Amniotic epithelial cell (primary cell): Measurements from ENCODE around the gene FSTL5.
"Not testable (repeated sequence)": the region's sequence is repeated elsewhere in the genome, so short reads cannot be mapped to it uniquely, and the experiment has no call there.

Source experiments
- DNase-seq: peaks from one replicate; pipeline ENCODE4 v3.0.0-alpha.2; 2010; ENCODE audit warnings: low read depth

The FSTL5 gene

DNA sequence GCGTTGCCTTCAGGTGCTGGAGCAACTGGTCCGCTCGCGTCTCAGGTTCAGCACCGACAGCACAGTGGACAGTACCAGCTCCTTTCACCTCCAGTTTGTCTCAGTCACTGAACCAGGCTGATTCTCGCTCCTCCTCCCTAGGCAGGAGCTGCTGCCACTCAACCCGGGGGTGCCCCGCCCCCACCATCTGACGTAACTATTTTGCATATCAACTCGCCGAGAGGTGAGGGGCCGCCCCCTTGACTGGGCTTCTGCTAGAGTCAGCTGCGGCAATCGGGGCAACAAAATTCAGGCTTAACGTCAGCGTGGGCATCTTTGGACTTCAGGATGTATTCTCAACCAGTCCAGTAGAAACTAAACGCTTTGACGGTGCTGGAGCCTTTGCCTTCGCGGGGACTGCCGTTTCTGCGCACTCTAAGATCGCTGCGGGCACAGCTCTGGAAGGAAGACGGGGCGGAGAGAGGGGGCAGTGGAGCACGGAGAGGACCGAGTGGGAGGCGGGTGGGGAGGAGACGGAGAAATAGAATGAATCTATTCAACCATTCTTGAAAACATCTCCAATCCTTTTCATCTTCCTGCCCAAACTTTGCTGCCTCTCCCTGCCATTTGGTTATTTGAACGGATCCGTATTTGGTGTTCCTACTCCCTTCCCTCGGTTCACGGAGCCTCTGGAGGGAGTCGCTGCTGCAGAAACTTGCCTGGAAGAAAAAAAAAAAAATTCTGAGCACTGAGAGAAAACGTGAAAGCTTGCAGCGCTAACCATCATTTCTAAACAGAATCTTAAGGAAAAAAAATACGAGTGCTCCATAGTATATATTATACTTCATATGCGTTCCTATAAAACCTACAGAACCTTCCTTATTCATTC is at the start of gene FSTL5:
Gene FSTL5 (minus strand): TSS at position 109 of the 868 bp plus-strand sequence. CDS start 52,604 bp downstream, outside the sequence.
- peak; percentile 87 for DNase-seq

DNA sequence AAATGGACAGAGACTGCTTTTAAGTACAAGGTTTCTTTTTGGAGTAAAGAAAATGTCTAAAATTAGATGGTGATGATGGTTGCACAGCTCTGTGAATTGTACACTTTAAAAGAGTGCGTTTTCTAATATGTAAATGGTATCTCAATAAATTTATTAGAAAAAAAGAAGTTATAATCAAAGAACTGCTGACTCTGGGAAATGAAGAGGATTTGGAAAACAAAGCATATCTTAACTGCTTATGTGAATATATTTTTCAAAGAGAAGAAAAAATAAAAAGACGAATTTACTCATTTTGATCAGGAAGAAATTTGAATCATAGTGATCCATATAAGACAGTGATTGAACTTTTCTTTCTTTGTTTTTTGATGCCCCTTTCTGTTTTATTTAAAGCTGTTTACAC is 45.9 kb upstream of the FSTL5 start:
- no peak for DNase-seq

DNA sequence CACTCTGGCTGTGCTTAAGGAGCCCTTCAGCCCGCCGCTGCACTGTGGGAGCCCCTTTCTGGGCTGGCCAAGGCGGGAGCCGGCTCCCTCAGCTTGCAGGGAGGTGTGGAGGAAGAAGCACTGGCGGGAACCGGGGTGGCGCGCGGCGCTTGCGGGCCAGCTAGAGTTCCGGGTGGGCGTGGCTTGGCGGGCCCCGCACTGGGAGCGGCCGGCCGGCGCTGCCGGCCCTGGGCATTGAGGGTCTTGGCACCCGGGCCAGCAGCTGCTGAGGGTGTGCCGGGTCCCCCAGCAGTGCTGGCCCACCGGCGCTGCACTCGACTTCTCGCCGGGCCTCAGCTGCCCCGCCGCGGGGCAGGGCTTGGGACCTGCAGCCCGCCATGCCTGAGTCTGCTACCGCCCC is 39.7 kb upstream of the FSTL5 start:
- not testable (repeated sequence) for DNase-seq

DNA sequence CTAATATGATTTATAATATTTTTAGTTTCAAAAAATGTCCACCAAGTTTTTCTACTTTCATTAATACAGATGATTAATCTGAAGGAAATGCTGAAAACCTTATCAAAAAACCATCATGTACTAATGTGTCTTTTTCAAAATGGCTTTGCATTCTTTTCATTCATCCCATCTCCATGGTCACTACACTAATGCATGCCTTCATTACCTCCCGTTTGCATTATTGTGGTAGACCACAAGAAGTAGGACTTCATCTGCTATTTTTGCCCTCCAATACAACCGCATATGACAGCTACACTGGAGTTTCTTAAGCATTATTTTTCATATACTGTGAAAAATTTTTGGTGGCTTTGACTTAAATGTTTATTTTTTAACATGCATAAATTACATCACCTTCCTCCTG is 37.9 kb upstream of the FSTL5 start:
- DNase-seq, result peak; percentile 89

DNA sequence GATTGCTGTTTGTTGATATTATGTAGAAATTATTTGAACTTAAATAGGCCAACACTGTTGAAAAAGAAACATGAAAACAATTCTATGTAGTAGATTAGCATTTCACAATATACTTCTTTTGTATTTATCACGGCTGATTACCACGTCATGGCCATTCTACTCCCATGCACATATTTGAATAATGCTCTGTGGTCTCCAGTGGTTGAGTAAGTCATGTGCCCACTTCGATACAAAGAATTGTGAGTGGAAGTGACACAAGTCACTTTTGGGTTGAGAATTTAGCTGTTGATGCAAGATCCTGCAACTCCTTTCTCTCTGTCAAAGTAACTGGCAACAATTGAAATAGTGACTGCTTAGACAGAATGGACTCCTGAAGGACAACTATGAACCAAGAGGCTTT is 6.7 kb upstream of the FSTL5 start:
- DNase-seq, result peak; percentile 27

DNA sequence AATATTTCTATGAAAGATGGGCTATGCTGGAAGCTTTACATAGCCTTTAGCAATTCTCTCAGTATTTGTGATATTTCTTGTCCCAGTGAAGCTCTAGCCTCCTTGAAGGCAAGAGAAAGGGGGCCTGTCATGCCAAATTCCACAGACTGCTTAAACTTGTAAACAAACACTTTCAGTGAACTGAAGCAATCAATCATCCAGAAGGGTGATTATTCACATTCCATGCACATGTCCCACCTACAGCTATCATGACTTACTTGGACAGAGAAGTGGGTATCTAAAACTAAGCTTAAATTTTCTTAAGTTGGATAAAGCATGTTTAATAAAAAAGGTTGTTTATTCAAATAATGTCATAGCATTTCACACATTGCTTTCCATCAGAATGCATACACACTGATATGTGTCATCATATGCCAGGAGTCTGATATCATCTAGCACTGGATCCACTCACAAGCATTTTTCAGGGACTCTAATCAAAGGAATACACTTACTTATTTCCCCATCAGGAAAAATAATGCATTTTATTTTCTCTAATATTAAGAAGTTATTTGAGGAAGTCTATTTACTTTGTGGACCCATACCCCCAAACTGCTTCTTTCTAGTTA is 1.2 kb upstream of the FSTL5 start:
- peak; percentile 17 for DNase-seq

DNA sequence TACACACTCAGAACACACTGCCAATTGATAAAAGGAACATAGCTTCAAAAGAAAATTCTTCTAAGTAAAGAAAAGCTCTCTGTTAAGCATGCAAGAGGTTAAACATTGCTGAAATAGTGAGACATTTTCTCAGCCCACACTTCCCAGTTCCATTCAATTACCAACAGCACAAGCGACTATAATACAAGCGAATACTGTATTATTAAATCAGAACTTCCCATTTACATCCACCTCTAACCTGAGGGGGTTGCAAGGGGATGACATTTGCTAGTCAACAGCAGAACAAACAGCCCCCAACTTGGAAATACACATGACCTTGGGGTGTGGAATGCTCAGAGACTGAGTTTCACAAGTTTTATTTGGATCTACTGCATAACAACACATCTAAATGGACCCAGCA is 1.1 kb downstream of the FSTL5 start:
- DNase-seq, result no peak

DNA sequence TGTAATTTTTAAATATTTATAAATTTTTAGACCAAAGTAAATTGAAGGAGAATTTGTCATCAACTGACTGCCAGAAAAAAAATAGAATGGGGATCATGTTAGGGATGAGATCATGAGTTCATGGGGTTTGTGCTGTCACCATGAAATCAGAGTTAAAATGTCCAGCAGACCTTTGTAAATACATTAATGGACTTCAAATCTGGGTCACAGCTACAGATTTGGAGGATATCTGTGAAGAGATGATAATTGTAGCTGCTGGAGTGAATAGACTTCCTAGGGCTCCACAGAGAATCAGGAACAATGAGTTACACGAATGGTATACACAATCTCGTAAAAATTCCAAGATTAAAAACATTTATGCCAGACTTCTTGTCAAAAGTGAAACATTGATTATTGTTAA is 6.6 kb downstream of the FSTL5 start:
- no peak for DNase-seq

DNA sequence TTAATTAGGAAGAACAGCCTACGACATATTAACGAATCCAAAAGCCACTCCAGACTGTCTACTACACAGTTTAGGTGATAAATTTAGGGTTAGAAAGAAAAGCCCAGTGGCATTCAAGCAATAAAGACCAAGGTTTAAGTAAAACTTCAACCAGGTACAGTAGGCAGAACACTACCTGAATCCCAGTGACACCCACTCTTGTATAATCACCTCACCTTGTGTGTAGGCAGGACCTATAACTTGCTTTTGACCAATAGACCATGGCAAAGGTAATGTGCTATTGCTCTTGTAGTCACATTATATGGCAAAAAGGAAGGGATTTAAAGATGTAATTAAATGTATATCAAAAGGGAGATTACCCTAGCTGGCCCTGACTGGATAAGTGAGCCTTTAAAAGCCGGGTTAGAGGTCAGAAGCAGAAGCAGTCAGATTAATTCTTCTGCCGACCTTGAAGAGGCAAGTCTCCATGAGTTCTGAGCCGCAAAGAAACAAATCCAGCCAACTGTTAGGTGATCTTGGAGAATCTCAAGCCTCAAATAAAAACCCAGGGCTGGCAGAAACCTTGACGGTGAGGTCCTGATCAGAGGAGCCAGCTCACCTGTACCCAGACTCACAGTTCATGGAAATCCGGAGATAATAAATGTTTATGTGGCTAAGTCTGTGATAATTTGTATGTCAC is 8.8 kb downstream of the FSTL5 start:
- no peak for DNase-seq

DNA sequence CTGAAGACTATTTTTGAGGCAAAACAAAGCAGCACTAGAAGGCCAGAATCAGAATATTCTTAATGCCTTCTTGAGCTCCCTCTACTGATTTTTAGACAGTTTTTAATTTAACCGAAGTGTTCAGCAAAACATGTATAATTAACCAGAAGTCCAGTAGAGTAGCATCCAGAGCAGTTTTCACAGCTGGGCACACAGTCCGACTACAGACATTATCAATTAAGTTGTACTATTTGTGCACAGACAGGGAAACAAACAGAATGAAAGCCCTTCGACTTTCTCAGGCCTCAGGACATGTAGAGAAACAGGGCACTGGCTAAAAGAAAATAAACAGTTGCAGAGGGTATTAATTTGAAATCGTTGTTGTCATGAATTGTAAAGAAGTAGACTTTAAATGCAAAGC is 11.9 kb downstream of the FSTL5 start:
- DNase-seq, result no peak

DNA sequence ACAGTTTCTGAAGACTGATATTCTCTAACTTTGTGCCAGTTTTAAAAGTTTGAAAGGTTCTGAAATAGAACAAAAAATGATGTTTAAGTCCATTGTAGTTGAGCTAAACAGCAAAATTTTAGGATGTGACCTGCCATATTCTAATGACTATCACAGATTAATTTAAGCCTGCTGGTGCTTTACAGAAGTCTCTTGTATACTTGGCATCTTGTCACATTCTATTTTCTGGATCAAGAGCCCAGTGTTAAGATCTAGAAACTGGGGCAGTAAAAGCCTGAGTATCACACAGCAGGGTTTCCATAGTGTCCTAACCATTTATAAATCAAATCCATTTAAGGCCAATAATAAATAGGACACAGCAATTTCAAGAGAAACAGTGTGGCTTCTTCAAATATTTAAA is 12.4 kb downstream of the FSTL5 start:
- DNase-seq, result no peak

DNA sequence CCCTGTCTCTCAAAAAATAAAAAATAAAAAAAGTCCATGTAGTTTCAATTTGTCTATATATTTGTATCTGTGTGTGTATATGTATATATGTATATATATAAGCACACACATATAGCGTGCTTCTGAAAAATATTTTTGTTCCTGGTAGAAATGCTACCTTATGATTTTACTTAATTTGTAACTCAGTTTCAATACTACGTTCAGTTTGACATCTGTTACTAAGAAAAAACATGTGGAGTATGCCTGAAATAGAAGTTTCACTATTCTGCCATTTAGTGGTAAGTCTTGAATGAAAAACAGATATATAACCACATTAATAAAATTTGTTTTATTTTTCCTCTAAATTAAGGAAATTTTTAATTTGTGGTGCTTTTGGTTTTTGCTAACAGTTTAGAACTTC is 14.2 kb downstream of the FSTL5 start:
- DNase-seq, result no peak

DNA sequence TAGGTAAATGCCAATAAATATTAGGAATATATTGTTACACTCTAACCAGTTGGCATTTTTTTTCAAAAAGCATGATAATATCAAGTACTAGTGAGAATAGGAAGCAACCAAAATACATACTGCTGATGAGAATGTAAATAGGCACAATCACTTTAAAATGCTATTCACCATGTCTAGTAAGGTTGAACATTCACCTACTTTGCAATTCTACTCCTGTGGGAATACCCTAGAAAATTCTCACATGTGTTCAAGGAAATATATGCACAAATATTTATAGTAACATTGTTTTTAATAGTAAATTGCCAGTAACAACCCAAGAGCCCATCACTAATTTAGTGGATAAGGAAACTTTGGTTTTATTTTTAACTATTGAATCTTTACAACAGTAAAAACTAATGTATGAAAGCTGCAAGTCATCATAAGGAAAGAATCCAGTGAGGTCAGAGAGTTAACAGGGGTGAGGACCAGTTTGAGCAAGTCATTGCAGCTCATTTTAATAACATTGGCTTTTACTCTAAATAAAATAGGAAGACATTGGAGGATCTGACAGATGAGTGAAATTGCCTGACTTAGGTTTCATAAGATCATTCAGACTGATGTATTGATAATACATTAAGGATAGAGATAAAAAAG is 23.6 kb downstream of the FSTL5 start:
- no peak for DNase-seq

DNA sequence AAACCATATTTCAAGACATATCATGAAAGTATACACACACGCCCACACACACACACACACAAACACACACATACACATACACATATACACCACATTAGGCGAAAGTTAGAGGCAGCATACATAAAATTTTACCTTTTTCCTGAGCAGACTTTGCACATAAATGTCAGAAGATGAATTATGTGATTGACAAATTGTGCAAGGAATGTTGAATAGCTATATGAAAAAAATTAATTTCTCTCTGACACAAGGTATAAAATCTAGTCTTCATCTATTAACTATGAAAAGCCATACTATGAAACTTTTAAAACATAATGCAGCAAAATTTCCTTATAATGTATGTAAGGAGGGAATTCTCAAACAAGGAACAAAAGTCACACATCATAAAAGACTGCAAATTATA is 24.4 kb downstream of the FSTL5 start:
- no peak for DNase-seq

DNA sequence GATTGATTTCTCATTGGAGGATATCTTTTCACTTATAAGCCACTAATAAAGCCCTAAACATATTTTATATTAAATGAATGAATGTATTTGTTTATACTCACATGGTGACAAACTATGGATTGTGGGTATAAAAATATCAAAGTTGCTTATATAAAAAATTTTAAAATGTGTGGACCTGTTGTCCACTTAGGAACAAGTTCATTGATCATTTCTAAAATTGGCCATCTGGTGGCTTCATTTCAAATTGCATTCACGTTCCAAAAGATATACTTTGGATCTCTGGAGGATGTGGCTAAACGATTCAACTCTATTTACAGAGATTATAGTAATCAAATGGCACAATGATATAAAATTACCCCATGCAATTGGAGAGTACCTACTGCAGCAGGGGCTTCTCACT is 32.5 kb downstream of the FSTL5 start:
- no peak for DNase-seq

DNA sequence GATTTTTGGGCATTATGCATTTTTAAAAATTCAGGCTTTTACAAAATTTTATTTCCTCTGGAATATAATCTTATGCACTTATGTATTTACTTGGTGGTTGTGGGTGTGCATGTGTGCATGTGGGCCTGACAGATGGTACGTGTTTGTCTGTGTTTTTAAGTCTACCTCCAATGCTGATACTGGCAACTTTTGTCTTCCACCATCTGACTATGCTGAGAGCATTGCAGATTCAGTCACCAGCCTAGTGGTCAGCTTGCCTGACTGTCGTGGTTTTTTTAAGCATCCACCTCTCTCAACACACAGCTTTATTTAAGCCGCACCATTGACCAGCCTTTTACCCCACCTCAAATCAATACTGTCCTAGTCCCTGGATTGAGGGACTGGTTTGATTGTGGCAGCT is 37.1 kb downstream of the FSTL5 start:
- no peak for DNase-seq

DNA sequence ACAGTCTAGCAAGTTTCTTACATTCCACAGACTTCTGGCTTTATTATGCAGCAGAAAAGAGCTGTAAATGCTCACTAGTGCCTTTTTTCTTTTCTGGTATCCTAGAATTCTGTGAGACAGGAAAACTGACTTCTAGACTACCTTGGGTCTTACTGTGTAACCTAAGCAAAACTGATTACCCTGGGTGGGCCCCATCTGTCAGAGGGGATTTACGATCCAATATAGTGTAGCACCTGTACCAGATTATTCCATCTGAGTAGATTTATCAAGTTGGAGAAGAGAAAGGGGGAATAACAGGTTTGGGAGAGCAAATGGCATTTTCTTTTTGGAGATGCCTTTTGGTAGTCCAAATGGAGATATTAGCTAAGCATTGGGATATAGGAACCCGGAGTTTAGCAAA is 46.7 kb downstream of the FSTL5 start:
- DNase-seq, result no peak

DNA sequence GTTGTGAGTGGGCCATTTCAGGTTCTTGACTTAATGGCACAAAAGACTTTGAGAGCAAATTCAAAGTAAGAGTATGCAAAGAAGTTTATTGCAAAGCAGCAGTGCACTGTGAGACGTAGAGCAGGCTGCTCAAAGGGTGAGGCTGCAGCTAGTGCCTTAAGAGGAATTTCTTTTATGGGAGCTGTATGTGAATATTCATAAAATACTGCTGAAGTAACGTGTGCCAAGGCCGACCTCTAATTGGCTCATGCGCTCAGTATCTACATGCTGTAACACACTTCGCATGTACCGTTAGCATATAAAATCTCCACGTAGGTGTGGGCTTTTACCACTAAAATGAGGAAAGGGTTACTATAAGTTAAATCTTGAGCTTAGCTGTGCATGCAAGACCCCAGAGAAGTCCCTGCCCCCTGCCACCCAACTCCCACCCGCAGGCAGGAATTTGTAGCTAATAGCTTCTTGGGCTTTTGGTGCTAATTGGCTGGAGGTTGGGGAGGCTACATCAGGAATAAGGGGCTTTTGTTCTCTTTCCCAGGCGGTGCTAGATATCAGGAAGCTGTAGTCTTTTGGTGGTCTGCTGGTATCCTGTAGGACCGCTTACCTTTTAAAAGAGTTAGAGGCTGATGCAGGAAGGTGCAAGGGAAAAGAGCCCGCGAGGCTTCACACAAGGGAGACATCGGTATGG is 47.6 kb downstream of the FSTL5 start:
- DNase-seq, result no peak

DNA sequence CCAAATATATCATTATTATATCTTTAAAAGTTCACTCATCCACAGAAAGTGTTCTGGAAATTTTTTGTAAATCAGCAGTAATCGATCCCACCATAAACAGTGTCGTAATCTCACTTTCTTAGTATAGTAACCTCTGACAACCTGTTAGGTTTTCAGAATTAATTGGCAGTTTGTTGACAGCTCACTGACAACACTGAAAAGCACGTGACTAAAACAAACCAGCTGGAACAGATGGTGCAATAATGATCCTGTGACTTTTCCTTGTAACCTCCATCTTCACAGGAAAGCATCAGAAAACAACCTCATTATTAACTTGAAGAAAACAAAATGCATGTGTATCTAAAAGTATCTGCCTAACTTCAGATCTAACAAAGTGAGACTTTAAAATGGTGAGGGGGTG is 48.5 kb downstream of the FSTL5 start:
- DNase-seq, result peak; percentile 3

DNA sequence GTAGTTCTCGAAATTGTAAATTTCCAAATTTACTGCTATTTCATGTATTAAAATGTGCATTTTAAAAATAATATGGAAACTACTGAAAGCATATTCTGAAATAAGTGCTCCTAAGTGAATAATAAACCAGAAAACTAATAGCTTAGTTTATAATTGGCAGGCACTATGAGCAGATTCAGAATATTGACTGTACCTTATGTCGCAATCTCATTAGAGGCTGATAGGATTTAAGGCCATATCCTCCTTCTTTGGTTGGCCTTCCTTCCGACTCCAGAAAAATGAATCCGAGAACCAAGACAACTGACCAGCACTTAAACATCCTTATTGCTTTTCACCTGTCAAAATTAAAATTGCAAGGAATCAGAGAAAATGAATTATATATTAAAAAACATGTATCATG is 52.7 kb downstream of the FSTL5 start:
- no peak for DNase-seq

DNA sequence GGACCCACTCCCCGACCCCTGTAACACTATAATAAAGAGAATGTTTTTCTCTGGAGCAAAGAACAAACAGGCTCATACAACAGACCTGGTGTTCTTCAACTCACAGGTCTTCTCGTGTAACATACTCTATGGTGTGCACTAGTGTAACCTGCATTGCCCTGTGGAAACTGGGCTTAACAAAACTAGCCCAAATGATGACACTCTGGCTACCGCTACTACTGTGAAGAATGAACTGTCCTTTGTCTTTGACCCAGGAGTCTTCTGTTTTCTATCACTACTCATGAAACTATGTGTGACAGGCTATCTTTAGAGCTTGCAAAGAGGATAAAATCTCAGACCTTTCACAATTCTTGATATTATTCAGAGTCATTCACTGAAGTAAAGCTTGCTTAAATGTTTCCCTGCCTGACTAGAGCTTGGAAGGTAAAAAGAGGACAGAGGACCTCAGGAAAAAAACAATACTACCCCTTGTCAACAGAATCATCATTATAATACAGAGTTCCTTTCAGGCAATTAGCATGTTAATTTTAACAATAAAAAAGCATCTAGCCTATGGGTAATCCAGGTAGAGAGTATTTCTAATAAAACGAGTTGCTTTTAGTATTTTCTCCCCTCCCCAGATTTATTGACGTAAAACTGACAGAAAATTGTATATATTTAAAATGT is 59.2 kb downstream of the FSTL5 start:
- DNase-seq, result peak; percentile 10

DNA sequence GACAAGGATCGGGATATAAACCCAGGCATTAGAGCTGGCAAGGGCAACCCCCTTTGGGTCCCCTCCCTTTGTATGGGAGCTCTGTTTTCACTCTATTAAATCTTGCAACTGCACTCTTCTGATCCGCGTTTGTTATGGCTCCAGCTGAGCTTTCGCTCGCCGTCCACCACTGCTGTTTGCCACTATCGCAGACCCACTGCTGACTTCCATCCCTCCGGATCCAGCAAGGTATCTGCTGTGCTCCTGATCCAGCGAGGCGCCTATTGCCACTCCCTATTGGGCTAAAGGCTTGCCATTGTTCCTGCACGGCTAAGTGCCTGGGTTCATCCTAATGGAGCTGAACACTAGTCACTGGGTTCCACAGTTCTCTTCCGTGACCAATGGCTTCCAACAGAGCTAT is 59.9 kb downstream of the FSTL5 start:
- DNase-seq, result not testable (repeated sequence)
